Gastrocnemius medialis (tissue), 4 donors: ENCODE results near the gene PIAS1. TPM values are rescaled to one million over a fixed set of nuclear protein-coding genes. Genes with fewer than 3 reads are reported as not detected.
"Not testable (repeated sequence)": the region's sequence is repeated elsewhere in the genome, so short reads cannot be mapped to it uniquely, and the experiment has no call there.

ENCODE experiments used
- ATAC-seq, 2 donors: fragments of 150-250 bp; one replicate each; pipeline ENCODE4 v1.9.1; 2016
- DNase-seq, 2 donors: peaks; one replicate each; pipeline ENCODE4 v3.0.0-alpha.2; 2019
- H3K27ac ChIP-seq, 4 donors: fragments of 200-600 bp; sonication (generic); 1 replicate in 1 of 4; 2 replicates in 3 of 4; pipeline ENCODE4 v1.5.1; 2016 to 2018; ENCODE audit warnings: mild to moderate bottlenecking in 2 of 4, moderate library complexity in 1 of 4
- H3K27me3 ChIP-seq, 3 donors: fragments of 200-600 bp; sonication (generic) in 2 of 3; 1 replicate in 1 of 3; 2 replicates in 2 of 3; pipeline versions ENCODE4 v1.5.1 to v1.6.0; 2016 to 2019; ENCODE audit warnings: mild to moderate bottlenecking in 1 of 3, moderate library complexity in 1 of 3
- H3K36me3 ChIP-seq, 2 donors: fragments of 200-600 bp; sonication (generic) in 1 of 2; one replicate each; pipeline ENCODE4 v1.5.1; 2017 to 2018
- H3K4me1 ChIP-seq, 2 donors: fragments of 200-600 bp; sonication (generic) in 1 of 2; one replicate each; pipeline ENCODE4 v1.5.1; 2016 to 2017; ENCODE audit warnings: mild to moderate bottlenecking in 2 of 2
- H3K4me3 ChIP-seq, 4 donors: fragments of 200-600 bp; sonication (generic) in 3 of 4; 1 replicate in 1 of 4; 2 replicates in 3 of 4; pipeline ENCODE4 v1.5.1; 2016 to 2019; ENCODE audit warnings: mild to moderate bottlenecking in 2 of 4
- H3K9me3 ChIP-seq, 3 donors: fragments of 200-600 bp; sonication (generic) in 2 of 3; 1 replicate in 1 of 3; 2 replicates in 2 of 3; pipeline ENCODE4 v1.5.1; 2016 to 2019
- CTCF ChIP-seq, 5 experiments: fragments of 450-650 bp in 3 of 5; fragments of 200-600 bp in 2 of 5; sonication (generic) in 2 of 5; IDR thresholded peaks in 4 of 5; conservative IDR thresholded peaks in 1 of 5; 1 replicate in 4 of 5; 2 replicates in 1 of 5; pipeline ENCODE4 v1.5.1; 2016 to 2019; ENCODE audit warnings: antibody characterized with exemption in 5 of 5, mild to moderate bottlenecking in 3 of 5, moderate library complexity in 3 of 5
- POLR2A ChIP-seq, 2 donors: fragments of 450-650 bp; IDR thresholded peaks; one replicate each; pipeline ENCODE4 v1.6.1; 2017; ENCODE audit warnings: antibody characterized with exemption in 2 of 2, mild to moderate bottlenecking in 2 of 2, moderate library complexity in 2 of 2
- in situ Hi-C, 4 donors: fragments of 200-750 bp; cut with MboI; loops; one replicate each; pipeline versions ENCODE4 v1.15.0 to v1.8.0; 2017; ENCODE audit warnings: low sequenced_read_pairs in 4 of 4
- intact Hi-C: fragments of 100-400 bp; cut with DNase I; formaldehyde crosslinking; loops from one replicate; pipeline ENCODE4 v1.15.1; 2023; ENCODE audit warnings: low total_unique reads
- total RNA-seq, 4 donors: library from RNA; depleted of rRNA; stranded (reverse); fragments of >200 nt; gene quantifications; one replicate each; pipeline versions ENCODE4 v1.1.0 to v1.2.3, GENCODE V29; 2016

Gene PIAS1
- total RNA-seq, 4 donors from 2014 or later = 16.4 to 71.9 (median 23.5) TPM

- H3K36me3 ChIP-seq = peaks cover 0 to 2% of the 10 kb centered on the region in 2 donors
- H3K4me1 ChIP-seq = peaks cover 4 to 5% of the 10 kb centered on the region in 2 donors
- TF ChIP-seq POLR2A (IDR thresholded peaks at IDR 0.05) = no peak
- peak; percentile 75 to 94 (median 86) for TF ChIP-seq CTCF (IDR thresholded peaks at IDR 0.05 in 4 of 5, conservative IDR thresholded peaks at IDR 0.05 in 1 of 5)
- in situ Hi-C loops (loop anchor here in 1 of 4 donors (10.0 kb wide), 1 partner anchor 346 kb away; no protein-coding TSS in a partner anchor), intact Hi-C loops (loop anchor here (1.0 kb wide), 2 partner anchors 16 to 348 kb away; no protein-coding TSS in a partner anchor)
- DNase-seq (peak in 1 of 2 donors; percentile 48), ATAC-seq (peak; percentile 35 to 70)
- no peak overlapping the region for H3K27ac ChIP-seq
- H3K27me3 ChIP-seq = no peaks in the 10 kb centered on the region
- H3K4me3 ChIP-seq = peak overlapping the region in 1 of 4 donors; percentile 6
- no peaks in the 10 kb centered on the region for H3K9me3 ChIP-seq
Observed at GRCh38 chr15:68210821-68211655, 156.9 kb downstream of the PIAS1 start.

- no peak for ATAC-seq
- DNase-seq = no peak
- Histone ChIP-seq H3K9me3 (no peaks in the 10 kb centered on the region), H3K4me3 (no peak overlapping the region), H3K27ac (no peak overlapping the region), H3K27me3 (no peaks in the 10 kb centered on the region), H3K36me3 (peaks cover 0 to 5% of the 10 kb centered on the region in 2 donors), H3K4me1 (peaks cover 0 to 4% of the 10 kb centered on the region in 2 donors)
- intact Hi-C loops = no loop called here
- TF ChIP-seq POLR2A (IDR thresholded peaks at IDR 0.05) (no peak), CTCF (IDR thresholded peaks at IDR 0.05 in 4 of 5, conservative IDR thresholded peaks at IDR 0.05 in 1 of 5) (no peak)
- in situ Hi-C loops = loop anchor here in 1 of 4 donors (10.0 kb wide), 1 partner anchor 347 kb away; no protein-coding TSS in a partner anchor
Observed at GRCh38 chr15:68211656-68212320, 157.7 kb downstream of the PIAS1 start.

GRCh38 chr15:68213491-68213845 is 159.4 kb downstream of the PIAS1 start:
- ATAC-seq, intact Hi-C loops, H3K27me3 ChIP-seq, H3K36me3 ChIP-seq, H3K27ac ChIP-seq, DNase-seq, H3K4me3 ChIP-seq, H3K9me3 ChIP-seq, H3K4me1 ChIP-seq: not testable (repeated sequence)
- in situ Hi-C loops = loop anchor here in 1 of 4 donors (10.0 kb wide), 1 partner anchor 349 kb away; no protein-coding TSS in a partner anchor

GRCh38 chr15:68213991-68214837 is 160.1 kb downstream of the PIAS1 start:
- H3K9me3 ChIP-seq = no peaks in the 10 kb centered on the region
- no peaks in the 10 kb centered on the region for H3K27me3 ChIP-seq
- TF ChIP-seq POLR2A (IDR thresholded peaks at IDR 0.05) = no peak
- no peak overlapping the region for H3K4me3 ChIP-seq
- intact Hi-C loops (no loop called here), in situ Hi-C loops (loop anchor here in 1 of 4 donors (10.0 kb wide), 1 partner anchor 349 kb away; no protein-coding TSS in a partner anchor)
- H3K4me1 ChIP-seq = peaks cover 0 to 4% of the 10 kb centered on the region in 2 donors
- no peak overlapping the region for H3K27ac ChIP-seq
- ATAC-seq (no peak), DNase-seq (no peak)
- H3K36me3 ChIP-seq = peaks cover 0 to 5% of the 10 kb centered on the region in 2 donors

GRCh38 chr15:68214838-68215254 is 160.7 kb downstream of the PIAS1 start:
- intact Hi-C loops = no loop called here
- no peak for DNase-seq

More at GRCh38 chr15:68214838-68215254, 160.7 kb downstream of the PIAS1 start:
- H3K9me3 ChIP-seq = no peaks in the 10 kb centered on the region
- ATAC-seq = no peak
- no peak overlapping the region for H3K4me3 ChIP-seq
- H3K36me3 ChIP-seq = peaks cover 0 to 5% of the 10 kb centered on the region in 2 donors
- in situ Hi-C loops = loop anchor here in 1 of 4 donors (10.0 kb wide), 1 partner anchor 350 kb away; no protein-coding TSS in a partner anchor
- TF ChIP-seq POLR2A (IDR thresholded peaks at IDR 0.05) (no peak), CTCF (IDR thresholded peaks at IDR 0.05 in 4 of 5, conservative IDR thresholded peaks at IDR 0.05 in 1 of 5) (no peak)
- H3K4me1 ChIP-seq = peaks cover 0 to 4% of the 10 kb centered on the region in 2 donors
- no peaks in the 10 kb centered on the region for H3K27me3 ChIP-seq
- H3K27ac ChIP-seq = no peak overlapping the region
